T-helper 9 cell (primary cell): ENCODE results near the gene EXOC6.
"Not testable (repeated sequence)": the region's sequence is repeated elsewhere in the genome, so short reads cannot be mapped to it uniquely, and the experiment has no call there.

ENCODE experiments used
- DNase-seq: peaks from one replicate; pipeline ENCODE4 v3.0.0-alpha.2; 2020

EXOC6 gene

DNA sequence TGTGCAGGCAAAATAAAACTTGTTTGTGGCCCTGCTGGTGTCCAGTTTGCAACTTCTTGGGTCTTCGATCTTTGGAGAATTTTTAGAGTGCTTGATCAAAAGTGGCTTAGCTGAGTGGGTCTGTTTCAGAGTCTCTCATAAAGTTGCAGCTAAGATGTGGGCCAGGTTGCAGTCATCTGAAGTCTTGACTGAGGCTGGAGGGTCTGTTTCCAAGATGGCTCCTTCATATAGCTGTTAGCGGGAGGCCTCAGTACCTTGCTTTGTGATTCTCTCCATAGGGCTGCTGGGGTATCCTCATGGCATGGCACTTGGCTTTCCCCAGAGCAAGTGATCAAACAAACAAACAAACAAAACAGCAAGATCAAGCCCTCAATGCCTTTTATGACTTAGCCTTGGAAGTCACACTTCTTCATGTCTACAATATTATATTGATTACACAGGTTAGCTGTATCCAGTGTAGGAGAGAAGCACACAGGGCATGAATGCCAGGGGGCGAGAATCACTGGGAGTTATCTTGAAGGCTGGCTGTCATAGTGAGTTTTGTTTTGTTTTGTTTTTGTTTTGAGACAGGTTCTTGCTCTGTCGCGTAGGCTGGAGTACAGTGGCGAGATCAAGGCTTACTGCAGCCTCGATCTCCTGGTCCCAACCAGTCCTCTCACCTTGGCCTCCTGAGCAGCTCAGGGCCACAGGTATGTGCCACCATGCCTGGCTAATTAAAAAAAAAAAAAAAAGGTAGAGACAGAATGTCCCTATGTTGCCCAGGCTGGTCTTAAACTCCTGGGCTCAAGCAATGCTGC, 235.6 kb downstream of the EXOC6 start:
- DNase-seq = no peak

DNA sequence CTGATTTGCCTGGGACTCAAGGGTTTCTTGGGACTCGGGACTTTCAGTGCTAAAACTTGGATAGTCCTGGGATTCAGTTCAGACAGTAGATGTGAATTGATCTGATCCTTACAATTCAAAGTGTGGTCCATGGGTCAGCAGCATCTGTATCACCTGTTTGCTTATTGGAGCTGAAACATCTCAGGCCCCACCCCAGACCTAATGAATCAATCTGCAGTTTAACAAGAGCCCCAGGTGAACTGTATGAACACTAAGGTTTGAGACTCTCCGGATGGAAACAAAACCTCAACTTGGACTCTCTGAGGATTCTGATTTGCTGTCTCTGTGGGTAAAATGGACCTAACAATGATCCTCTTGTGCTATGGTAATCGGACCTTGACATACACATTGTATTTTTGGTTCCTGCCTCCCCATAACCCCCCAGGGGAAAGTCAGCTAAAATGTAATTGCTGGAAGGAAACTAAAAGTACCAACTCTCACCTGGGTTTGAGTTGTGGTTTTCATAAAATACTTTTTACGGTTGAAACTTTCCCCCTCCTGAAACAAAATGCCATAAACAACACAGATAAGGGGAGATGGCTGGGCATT, 237.0 kb downstream of the EXOC6 start:
- no peak for DNase-seq

DNA sequence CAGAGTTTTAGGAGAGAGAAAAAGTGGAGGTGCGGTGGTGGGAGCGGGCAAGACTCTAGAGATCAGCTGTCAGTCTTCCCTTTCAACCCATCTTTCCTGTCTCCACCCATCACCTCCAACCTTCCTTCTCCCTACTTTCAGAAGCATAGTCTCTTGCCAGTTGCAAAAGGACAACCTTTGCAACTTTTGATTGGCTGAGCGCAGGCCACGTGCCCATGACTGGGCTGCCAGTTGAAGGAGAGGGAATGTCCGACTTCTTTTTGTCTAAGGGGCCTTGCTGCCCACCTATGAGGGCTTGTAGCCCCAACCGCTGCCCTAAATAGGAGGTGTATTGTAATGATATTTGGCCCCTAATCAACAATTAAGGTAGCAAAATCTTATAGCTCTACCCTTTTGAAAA, 238.0 kb downstream of the EXOC6 start:
- DNase-seq = no peak

DNA sequence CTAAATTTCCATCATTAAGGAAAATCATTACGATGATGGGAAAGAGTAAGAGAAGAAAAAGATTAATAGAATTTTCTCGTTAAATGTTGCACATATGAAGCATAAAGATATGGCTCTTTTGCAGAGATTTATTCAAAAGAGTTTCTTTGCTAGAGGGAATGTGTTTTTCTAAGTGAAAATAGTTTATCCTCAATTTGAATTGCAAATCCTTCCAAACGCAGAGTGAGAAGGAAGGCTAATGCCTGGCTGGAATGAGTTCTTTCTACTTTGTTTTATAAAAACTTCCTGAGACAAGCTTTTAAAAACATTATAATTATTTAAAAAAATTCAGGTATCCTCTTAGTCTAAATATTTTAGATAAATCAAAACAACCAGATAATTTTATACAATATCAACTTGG, 239.5 kb downstream of the EXOC6 start:
- no peak for DNase-seq

GRCh38 chr10:93088466-93088865, 240.1 kb downstream of the EXOC6 start:
- DNase-seq = no peak

GRCh38 chr10:93090619-93091018, 242.3 kb downstream of the EXOC6 start:
- DNase-seq = no peak

DNA sequence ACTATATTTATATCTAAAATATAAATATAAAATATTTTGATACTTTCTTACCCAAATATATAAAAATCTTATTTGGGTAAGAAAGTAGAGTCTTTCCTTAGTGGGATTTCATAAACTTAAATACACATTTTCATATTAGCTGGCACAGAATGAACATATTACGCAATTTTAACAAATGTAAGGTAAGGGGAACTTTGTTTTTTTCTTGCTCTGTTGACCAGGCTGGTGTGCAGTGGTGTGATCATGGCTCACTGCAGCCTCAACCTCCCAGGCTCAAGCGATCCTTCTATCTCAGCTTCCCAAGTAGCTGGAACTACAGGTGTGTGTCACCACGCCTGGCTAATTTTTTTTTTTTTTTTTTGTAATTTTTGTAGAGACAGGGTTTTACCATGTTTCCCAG, 243.6 kb downstream of the EXOC6 start:
- no peak for DNase-seq

GRCh38 chr10:93095225-93095624, 246.9 kb downstream of the EXOC6 start:
- DNase-seq = no peak

GRCh38 chr10:93096901-93097300, 248.6 kb downstream of the EXOC6 start:
- no peak for DNase-seq

DNA sequence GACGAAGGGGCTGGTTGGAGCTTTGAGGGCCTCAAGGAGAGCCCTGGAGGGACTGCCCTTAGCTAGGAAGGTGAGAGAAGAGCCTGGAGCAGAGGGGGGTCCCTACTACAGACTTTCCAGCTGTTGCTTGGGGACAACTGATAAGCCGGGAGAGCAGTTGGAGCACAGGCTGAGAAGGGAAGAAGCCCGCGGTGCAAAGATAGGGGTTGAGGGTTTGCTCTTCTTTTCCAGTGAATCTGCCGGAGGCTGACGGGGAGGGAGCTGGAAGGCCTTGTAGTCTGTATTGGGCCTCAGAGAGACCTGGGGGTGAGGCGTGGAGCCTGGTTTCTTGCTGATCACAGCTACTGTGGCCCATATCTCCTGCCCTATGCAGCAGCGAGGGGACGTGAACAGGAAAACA, 249.1 kb downstream of the EXOC6 start:
- DNase-seq = no peak

DNA sequence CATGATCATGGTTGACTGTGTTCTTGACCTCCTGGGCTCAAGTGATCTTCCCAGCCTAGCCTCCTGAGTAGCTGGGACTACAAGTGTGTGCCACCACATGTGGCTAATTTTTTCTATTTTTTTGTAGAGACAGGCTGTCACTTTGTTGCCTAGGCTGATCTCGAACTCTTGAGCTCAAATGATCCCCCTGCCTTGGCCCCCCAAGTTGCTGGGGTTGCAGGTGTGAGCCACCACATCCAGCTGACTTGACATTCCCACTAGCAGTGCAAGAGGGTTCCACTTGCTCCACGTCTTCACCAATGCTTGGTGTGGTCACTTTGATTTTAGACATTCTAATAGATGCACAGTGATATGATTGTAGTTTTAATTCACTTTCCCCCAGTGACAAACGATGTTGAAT, 250.5 kb downstream of the EXOC6 start:
- no peak for DNase-seq

DNA sequence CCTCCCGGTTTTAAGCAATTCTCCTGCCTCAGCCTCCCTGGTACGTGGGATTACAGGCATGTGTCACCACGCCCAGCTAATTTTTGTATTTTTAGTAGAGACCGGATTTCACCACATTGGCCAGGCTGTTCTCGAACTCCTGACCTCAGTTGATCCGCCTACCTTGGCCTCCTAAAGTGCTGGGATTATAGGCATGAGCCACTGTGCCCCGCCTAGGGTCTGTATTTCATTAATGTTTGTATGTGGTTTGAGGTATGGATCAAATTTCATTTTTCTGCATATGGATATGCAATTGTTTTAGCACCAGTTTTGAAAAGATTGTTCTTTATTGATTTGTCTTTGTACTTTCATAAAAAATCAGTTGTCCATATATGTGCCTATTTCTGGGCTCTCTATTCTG, 251.3 kb downstream of the EXOC6 start:
- DNase-seq = no peak

GRCh38 chr10:93101148-93101547, 252.8 kb downstream of the EXOC6 start:
- not testable (repeated sequence) for DNase-seq

DNA sequence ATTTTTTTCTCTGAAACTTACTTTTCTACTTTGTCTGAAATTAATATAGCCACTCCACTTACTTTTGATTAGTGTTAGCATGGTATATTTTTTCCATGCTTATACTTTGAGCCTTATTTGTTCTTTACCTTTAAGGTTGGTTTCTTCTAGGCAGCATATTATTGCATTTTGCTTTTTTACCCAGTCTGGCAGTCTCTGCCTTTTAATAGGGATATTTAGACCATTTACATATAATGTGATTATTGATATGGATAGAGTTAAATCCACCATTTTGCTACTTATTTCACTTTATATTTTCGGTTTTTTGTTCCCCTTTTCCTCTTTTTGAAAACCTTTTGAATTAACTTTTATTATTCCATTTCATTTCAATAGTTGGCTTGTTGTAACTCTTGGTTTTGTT, 255.6 kb downstream of the EXOC6 start:
- DNase-seq = no peak

- no peak for DNase-seq
Observed at GRCh38 chr10:93106631-93107072, 258.3 kb downstream of the EXOC6 start.
